BLaER1 (cell line): ENCODE measurements around the gene RNASEH2A.
A peak's percentile ranks its signal among the peaks of the same experiment; 100 is the strongest.

Experiments
- H3K27ac ChIP-seq: shearing (Covaris generic); formaldehyde crosslinking; 2 replicates; pipeline ENCODE4 v1.8.1; 2022
- H3K27me3 ChIP-seq: shearing (Covaris generic); formaldehyde crosslinking; 2 replicates; pipeline ENCODE4 v1.8.1; 2022
- H3K36me3 ChIP-seq: shearing (Covaris generic); formaldehyde crosslinking; 2 replicates; pipeline ENCODE4 v1.8.1; 2022
- H3K4me1 ChIP-seq: shearing (Covaris generic); formaldehyde crosslinking; 2 replicates; pipeline ENCODE4 v1.8.1; 2022
- H3K4me2 ChIP-seq: shearing (Covaris generic); formaldehyde crosslinking; 2 replicates; pipeline ENCODE4 v1.8.1; 2022
- H3K4me3 ChIP-seq: shearing (Covaris generic); formaldehyde crosslinking; 2 replicates; pipeline ENCODE4 v1.8.1; 2022
- H3K9ac ChIP-seq: shearing (Covaris generic); formaldehyde crosslinking; 2 replicates; pipeline ENCODE4 v1.8.1; 2022
- H3K9me3 ChIP-seq: shearing (Covaris generic); formaldehyde crosslinking; 2 replicates; pipeline ENCODE4 v1.8.1; 2022
- H4K20me1 ChIP-seq: shearing (Covaris generic); formaldehyde crosslinking; 2 replicates; pipeline ENCODE4 v1.8.1; 2022
- Cebpa-rat ChIP-seq: shearing (Covaris generic); IDR thresholded peaks from 2 replicates; pipeline ENCODE4 v1.8.1; 2022

Gene RNASEH2A

GRCh38 chr19:12770922-12771321 lies 35.5 kb upstream of the RNASEH2A start:
- Histone ChIP-seq H4K20me1 (no peaks in the 10 kb centered on the region), H3K4me1 (peaks cover 37% of the 10 kb centered on the region), H3K36me3 (peaks cover 5% of the 10 kb centered on the region; the same call in 1 of the 2 replicates), H3K27me3 (no peaks in the 10 kb centered on the region), H3K4me3 (no peak overlapping the region), H3K27ac (no peak overlapping the region), H3K4me2 (no peak overlapping the region), H3K9me3 (no peaks in the 10 kb centered on the region), H3K9ac (no peak overlapping the region)
- TF ChIP-seq Cebpa-rat: no peak

DNA sequence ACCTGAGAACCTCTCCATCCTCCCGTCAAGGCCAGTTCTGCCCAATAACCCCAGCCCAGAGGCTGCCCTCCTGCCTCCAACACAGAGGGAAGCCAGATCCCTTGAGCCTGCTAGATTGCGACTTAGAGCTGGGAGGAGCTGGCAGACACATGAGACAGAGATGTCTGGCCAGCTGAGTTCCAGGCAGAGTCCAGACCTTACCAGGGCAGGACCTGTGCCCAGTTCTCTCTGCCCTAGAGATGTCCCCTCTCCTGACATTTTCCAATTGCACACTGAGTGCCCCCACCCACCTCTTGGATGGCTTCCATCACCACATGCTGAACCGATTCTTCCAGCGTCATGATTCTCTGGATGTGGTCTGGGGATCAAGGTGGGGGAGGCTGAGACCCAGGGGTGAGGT lies 34.1 kb upstream of the RNASEH2A start:
- no peak overlapping the region for H3K27ac ChIP-seq
- H3K9ac ChIP-seq: no peak overlapping the region
- H3K9me3 ChIP-seq: no peaks in the 10 kb centered on the region
- TF ChIP-seq Cebpa-rat: no peak
- no peaks in the 10 kb centered on the region for H4K20me1 ChIP-seq
- peaks cover 37% of the 10 kb centered on the region for H3K4me1 ChIP-seq
- no peaks in the 10 kb centered on the region for H3K27me3 ChIP-seq
- peaks cover 5% of the 10 kb centered on the region; the same call in 1 of the 2 replicates for H3K36me3 ChIP-seq
- H3K4me2 ChIP-seq: no peak overlapping the region
- no peak overlapping the region for H3K4me3 ChIP-seq

- Histone ChIP-seq H3K9ac (no peak overlapping the region), H3K4me3 (no peak overlapping the region), H3K4me2 (no peak overlapping the region), H3K27ac (no peak overlapping the region), H4K20me1 (no peaks in the 10 kb centered on the region), H3K27me3 (no peaks in the 10 kb centered on the region), H3K36me3 (no peaks in the 10 kb centered on the region), H3K9me3 (no peaks in the 10 kb centered on the region), H3K4me1 (peaks cover 49% of the 10 kb centered on the region)
- TF ChIP-seq Cebpa-rat: no peak
Observed at GRCh38 chr19:12773571-12773970, 32.8 kb upstream of the RNASEH2A start.

GRCh38 chr19:12774588-12775555 lies 31.5 kb upstream of the RNASEH2A start, which contains the start of gene HOOK2:
TSS of gene HOOK2 (minus strand) at chr19:12775552. CDS start at chr19:12775449, 103 bp downstream.
- Histone ChIP-seq H3K9ac (peak within 1 kb of the TSS; percentile 87), H4K20me1 (no peaks in the 10 kb centered on the region), H3K4me3 (peak within 1 kb of the TSS; percentile 82), H3K4me2 (peak within 1 kb of the TSS; percentile 99), H3K27ac (peak within 1 kb of the TSS; percentile 74), H3K27me3 (no peaks in the 10 kb centered on the region), H3K4me1 (peaks cover 53% of the 10 kb centered on the region), H3K9me3 (no peaks in the 10 kb centered on the region), H3K36me3 (no peaks in the 10 kb centered on the region)
- no peak for TF ChIP-seq Cebpa-rat

- H3K9me3 ChIP-seq: no peaks in the 10 kb centered on the region
- H3K4me2 ChIP-seq: peak overlapping the region; percentile 99
- peaks cover 63% of the 10 kb centered on the region for H3K4me1 ChIP-seq
- H4K20me1 ChIP-seq: no peaks in the 10 kb centered on the region
- H3K4me3 ChIP-seq: peak overlapping the region; percentile 68
- peak overlapping the region; percentile 76 for H3K9ac ChIP-seq
- no peak for TF ChIP-seq Cebpa-rat
- peak overlapping the region; percentile 83 for H3K27ac ChIP-seq
- H3K27me3 ChIP-seq: no peaks in the 10 kb centered on the region
- no peaks in the 10 kb centered on the region for H3K36me3 ChIP-seq
Observed at GRCh38 chr19:12777217-12778016, 29.0 kb upstream of the RNASEH2A start.

DNA sequence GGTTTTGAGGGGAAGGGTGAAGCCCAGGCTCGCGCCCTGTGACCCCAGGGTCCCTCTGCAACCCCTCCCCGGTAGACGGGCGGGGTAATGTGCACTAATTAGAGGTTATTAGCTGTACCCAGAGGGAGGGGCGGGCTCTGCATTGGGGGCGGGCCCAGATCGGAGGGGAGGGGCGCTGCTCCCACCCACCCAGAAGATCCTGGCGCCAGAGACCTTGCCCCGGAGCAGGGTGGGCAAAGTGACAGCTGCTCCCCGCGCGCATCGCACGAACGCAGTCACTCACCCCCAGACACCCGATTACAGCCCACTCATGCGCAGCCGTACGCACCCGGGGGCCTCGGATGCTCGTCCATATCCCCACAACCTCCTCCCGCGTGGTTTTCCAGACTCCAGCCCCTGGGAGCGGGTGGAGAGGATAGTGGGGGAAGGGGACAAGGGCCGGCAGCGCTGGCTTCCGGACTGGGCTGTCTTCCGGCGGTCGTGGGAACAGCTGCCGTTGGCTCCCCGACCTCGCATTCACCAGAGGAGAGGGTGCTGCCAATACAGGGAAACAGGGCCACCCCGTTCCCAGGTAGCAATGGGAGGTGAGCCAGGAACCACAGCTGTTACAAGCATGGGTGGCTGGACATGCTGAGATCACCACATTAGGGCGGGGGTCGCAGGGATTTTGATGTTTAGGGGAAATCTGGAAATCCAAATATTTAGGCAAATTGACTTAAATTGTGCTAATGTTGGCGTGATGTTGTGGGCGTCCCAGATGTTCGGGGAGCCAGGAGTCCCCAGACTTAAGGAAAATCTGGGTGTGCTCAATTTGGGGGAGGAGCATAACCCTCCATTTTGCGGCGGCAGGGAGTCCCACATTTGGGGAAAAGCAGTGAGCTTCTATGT lies 28.1 kb upstream of the RNASEH2A start:
- no peaks in the 10 kb centered on the region for H3K9me3 ChIP-seq
- H3K27ac ChIP-seq: peak overlapping the region; percentile 83
- H3K27me3 ChIP-seq: no peaks in the 10 kb centered on the region
- TF ChIP-seq Cebpa-rat: no peak
- no peaks in the 10 kb centered on the region for H3K36me3 ChIP-seq
- H4K20me1 ChIP-seq: no peaks in the 10 kb centered on the region
- peak overlapping the region; percentile 68 for H3K4me3 ChIP-seq
- H3K4me2 ChIP-seq: peak overlapping the region; percentile 99
- peak overlapping the region; percentile 76 for H3K9ac ChIP-seq
- peaks cover 70% of the 10 kb centered on the region for H3K4me1 ChIP-seq

- H3K4me1 ChIP-seq: peaks cover 71% of the 10 kb centered on the region
- peak overlapping the region; percentile 76; the same call in 1 of the 2 replicates for H3K9ac ChIP-seq
- 0 out of 2 replicates have a peak overlapping the region, but pooled peaks have one; percentile 68 for H3K4me3 ChIP-seq
- no peaks in the 10 kb centered on the region for H4K20me1 ChIP-seq
- no peaks in the 10 kb centered on the region for H3K36me3 ChIP-seq
- peak overlapping the region; percentile 99 for H3K4me2 ChIP-seq
- peak overlapping the region; percentile 83 for H3K27ac ChIP-seq
- H3K9me3 ChIP-seq: no peaks in the 10 kb centered on the region
- H3K27me3 ChIP-seq: no peaks in the 10 kb centered on the region
- no peak for TF ChIP-seq Cebpa-rat
Observed at GRCh38 chr19:12778905-12779161, 27.6 kb upstream of the RNASEH2A start.

DNA sequence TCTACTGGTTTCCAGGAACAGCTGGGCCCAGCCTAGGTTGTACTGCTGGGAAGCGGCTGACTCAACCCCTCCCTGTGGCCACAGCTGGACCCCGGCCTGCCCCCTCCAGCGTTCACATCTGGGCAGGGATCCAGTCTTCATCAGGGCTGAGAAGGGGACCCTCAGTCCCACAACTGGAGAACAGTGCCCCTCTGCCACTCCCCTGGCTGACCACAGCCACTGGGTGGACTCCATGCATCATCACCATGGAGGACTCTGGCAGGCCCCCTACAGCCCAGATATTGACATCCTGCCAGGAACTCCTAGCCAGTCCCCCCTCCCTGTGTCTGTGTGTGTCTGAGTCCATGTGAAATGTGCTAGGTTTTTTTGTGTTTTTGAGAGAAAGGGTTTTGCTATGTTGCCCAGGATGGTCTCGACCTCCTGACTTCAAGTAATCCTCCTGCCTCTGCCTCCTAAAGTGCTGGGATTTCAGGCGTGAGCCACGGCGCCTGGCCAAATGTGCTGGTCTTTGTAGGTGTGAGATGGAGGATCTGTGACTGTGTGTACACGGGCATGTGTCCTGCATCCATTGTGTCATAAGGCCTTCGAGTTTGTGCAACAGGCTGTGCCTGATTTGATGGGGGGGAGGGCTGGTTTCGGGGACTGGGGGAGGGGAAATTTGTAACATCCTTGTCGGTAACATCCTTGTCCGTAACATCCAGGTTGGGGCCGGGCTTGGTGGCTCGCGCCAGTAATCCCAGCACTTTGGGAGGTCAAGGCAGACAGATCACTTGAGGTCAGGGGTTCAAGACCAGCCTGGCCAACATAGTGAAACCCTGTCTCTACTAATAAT lies 27.0 kb upstream of the RNASEH2A start:
- peak overlapping the region; percentile 76; the same call in 1 of the 2 replicates for H3K9ac ChIP-seq
- no peaks in the 10 kb centered on the region for H3K36me3 ChIP-seq
- peaks cover 73% of the 10 kb centered on the region for H3K4me1 ChIP-seq
- no peak for TF ChIP-seq Cebpa-rat
- H3K27ac ChIP-seq: peak overlapping the region; percentile 83
- H3K4me3 ChIP-seq: 0 out of 2 replicates have a peak overlapping the region, but pooled peaks have one; percentile 68
- no peaks in the 10 kb centered on the region for H4K20me1 ChIP-seq
- no peaks in the 10 kb centered on the region for H3K27me3 ChIP-seq
- no peaks in the 10 kb centered on the region for H3K9me3 ChIP-seq
- peak overlapping the region; percentile 99 for H3K4me2 ChIP-seq
